Measurements from ENCODE around the gene CHRNB4. TPM values are rescaled to one million over a fixed set of nuclear protein-coding genes. Genes with fewer than 3 reads are reported as not detected.

CHRNB4 gene
- total and polyA plus RNA-seq, 9 donors: 0.12 to 1.0 (median 0.25) TPM; not detected in 5

DNA sequence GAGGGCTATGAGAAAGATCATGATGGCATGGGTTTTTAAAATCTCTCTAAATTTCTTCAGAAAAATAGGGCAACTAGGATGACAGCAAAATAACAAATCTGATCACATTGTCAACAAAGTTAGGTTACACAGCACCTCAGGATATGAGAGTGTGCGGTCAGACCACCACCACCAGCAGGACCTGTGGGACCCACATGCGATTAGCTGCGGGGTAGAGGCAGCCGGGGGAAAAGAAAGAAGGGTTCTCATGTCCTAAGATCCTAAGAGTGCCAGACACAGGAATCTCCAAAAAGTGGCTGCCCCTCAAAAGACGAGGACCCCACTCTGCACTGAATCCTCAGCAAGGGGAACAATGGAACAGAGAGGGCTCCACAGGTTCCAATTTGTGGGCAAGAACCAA lies 35.8 kb downstream of the CHRNB4 start:
- intact Hi-C loops (cut with DNase I): no loop called here
- 88 to 91% (median 91%) methylated on average over 5 of the region's 5 CpGs for WGBS, 3 donors
- no peak for DNase-seq
- H3K9me3 ChIP-seq: peaks cover 0 to 3% of the 10 kb centered on the region in 2 donors
- H3K36me3 ChIP-seq: no peaks in the 10 kb centered on the region
- no peak overlapping the region for H3K27ac ChIP-seq
- H3K4me1 ChIP-seq (ENCODE audit: insufficient read depth): no peaks in the 10 kb centered on the region
- no peaks in the 10 kb centered on the region for H3K27me3 ChIP-seq
- H3K4me3 ChIP-seq: no peak overlapping the region
- TF ChIP-seq POLR2A (IDR thresholded peaks at IDR 0.05) (no peak), EP300 (IDR thresholded peaks at IDR 0.05) (no peak)
- TF ChIP-seq, protein P1, sequence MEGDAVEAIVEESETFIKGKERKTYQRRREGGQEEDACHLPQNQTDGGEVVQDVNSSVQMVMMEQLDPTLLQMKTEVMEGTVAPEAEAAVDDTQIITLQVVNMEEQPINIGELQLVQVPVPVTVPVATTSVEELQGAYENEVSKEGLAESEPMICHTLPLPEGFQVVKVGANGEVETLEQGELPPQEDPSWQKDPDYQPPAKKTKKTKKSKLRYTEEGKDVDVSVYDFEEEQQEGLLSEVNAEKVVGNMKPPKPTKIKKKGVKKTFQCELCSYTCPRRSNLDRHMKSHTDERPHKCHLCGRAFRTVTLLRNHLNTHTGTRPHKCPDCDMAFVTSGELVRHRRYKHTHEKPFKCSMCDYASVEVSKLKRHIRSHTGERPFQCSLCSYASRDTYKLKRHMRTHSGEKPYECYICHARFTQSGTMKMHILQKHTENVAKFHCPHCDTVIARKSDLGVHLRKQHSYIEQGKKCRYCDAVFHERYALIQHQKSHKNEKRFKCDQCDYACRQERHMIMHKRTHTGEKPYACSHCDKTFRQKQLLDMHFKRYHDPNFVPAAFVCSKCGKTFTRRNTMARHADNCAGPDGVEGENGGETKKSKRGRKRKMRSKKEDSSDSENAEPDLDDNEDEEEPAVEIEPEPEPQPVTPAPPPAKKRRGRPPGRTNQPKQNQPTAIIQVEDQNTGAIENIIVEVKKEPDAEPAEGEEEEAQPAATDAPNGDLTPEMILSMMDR (IDR thresholded peaks at IDR 0.05): no peak

DNA sequence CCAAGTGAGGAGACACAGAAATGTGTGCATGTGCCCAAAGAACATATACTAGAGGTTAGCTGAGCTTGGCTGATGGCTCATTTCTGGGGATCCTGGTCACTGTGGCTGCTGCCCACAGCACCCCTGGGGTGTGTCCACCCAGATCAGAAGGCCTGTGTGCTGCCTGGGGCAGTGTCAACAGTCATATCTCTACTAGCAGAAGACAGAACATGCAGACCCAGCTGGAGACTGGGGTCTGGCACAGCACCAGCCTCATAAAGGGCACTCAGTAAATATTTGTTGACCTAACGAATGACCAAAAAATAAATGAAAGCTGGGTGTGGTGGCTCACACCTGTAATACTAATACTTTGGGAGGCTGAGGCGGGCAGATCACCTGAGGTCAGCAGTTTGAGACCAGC lies 36.6 kb downstream of the CHRNB4 start:
- Histone ChIP-seq H3K27ac (no peak overlapping the region), H3K36me3 (no peaks in the 10 kb centered on the region), H3K4me3 (no peak overlapping the region), H3K9me3 (peaks cover 0 to 3% of the 10 kb centered on the region in 2 donors), H3K4me1 (ENCODE audit: insufficient read depth) (no peaks in the 10 kb centered on the region), H3K27me3 (no peaks in the 10 kb centered on the region)
- no peak for DNase-seq
- 77 to 91% (median 89%) methylated on average over 2 of the region's 2 CpGs for WGBS, 3 donors
- TF ChIP-seq, protein P1 (IDR thresholded peaks at IDR 0.05): no peak
- TF ChIP-seq POLR2A (IDR thresholded peaks at IDR 0.05): no peak
- TF ChIP-seq EP300 (IDR thresholded peaks at IDR 0.05): no peak
- intact Hi-C loops (cut with DNase I): no loop called here

DNA sequence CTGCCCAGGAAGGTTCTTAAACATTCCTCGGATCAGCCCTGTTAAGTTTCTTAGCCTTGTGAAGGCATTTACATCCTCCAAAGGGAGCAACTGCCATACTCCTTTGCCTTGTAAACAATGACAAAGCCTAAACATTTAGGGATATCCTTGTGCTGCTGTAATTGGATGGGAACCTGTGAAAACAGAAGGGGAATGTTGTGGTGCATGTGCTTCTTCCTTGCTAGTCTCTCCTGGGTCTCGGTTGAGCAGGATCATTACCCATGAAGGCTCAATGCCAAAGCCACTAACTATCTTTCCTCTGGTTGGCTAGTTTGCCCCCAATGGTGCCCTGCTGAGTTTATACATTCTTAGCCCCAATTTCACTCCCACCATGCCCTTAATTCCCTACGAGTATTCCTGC lies 37.5 kb downstream of the CHRNB4 start:
- Histone ChIP-seq H3K27me3 (no peaks in the 10 kb centered on the region), H3K4me1 (ENCODE audit: insufficient read depth) (no peaks in the 10 kb centered on the region), H3K9me3 (peaks cover 0 to 3% of the 10 kb centered on the region in 2 donors), H3K27ac (no peak overlapping the region), H3K4me3 (no peak overlapping the region), H3K36me3 (no peaks in the 10 kb centered on the region)
- 53 to 65% (median 56%) methylated on average over 3 of the region's 3 CpGs for WGBS, 3 donors
- TF ChIP-seq EP300 (IDR thresholded peaks at IDR 0.05) (no peak), POLR2A (IDR thresholded peaks at IDR 0.05) (no peak)
- TF ChIP-seq, protein P1 (IDR thresholded peaks at IDR 0.05): no peak
- intact Hi-C loops (cut with DNase I): no loop called here
- DNase-seq: no peak

DNA sequence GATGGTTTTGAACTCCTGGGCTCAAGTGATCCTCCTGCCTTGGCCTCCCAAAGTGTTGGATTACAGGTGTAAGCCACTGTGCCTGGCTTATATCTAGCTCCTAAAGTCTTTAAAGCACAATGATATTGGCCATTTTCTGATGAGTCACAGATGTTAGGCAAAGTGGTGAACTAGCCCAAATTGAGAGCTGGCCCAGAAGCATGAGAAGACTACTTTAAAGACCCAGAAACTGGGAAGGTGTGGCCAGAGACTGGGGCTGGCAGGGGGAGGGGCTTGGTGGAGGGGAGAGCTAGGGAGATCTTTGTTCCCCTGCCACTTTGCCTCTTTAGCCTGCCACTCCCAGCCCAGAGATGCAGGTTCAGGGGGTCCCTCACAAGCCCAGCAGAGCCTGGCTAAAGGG lies 41.8 kb downstream of the CHRNB4 start:
- H3K36me3 ChIP-seq: no peaks in the 10 kb centered on the region
- H3K4me3 ChIP-seq: no peak overlapping the region
- H3K4me1 ChIP-seq (ENCODE audit: insufficient read depth): no peaks in the 10 kb centered on the region
- intact Hi-C loops (cut with DNase I): no loop called here
- H3K27me3 ChIP-seq: no peaks in the 10 kb centered on the region
- H3K27ac ChIP-seq: no peak overlapping the region
- DNase-seq: no peak
- no peaks in the 10 kb centered on the region for H3K9me3 ChIP-seq
- TF ChIP-seq POLR2A (IDR thresholded peaks at IDR 0.05) (no peak), EP300 (IDR thresholded peaks at IDR 0.05) (no peak)
- TF ChIP-seq, protein P1 (IDR thresholded peaks at IDR 0.05): no peak

DNA sequence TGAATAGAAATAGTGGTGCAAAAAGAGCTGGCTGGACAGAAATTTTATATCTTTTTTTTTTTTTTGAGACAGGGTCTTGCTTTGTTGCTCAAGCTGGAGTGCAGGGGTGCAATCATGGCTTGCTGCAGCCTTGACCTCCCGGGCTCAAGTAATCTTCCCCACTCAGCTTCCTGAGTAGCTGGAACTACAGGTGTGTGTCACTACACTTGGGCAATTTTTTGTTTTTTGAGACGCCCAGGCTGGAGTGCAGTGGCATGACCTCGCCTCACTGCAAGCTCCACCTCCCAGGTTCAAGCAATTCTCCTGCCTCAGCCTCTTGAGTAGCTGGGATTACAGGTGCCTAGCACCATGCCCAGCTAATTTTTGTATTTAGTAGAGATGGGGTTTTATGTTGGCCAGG lies 42.7 kb downstream of the CHRNB4 start:
- intact Hi-C loops (cut with DNase I): no loop called here
- TF ChIP-seq, protein P1 (IDR thresholded peaks at IDR 0.05): no peak
- TF ChIP-seq EP300 (IDR thresholded peaks at IDR 0.05) (no peak), POLR2A (IDR thresholded peaks at IDR 0.05) (no peak)
- 72 to 91% (median 76%) methylated on average over 3 of the region's 3 CpGs for WGBS, 3 donors

More for the DNA sequence above, 42.7 kb downstream of the CHRNB4 start:
- no peak for DNase-seq
- H3K36me3 ChIP-seq: no peaks in the 10 kb centered on the region
- no peaks in the 10 kb centered on the region for H3K4me1 ChIP-seq (ENCODE audit: insufficient read depth)
- no peak overlapping the region for H3K4me3 ChIP-seq
- no peaks in the 10 kb centered on the region for H3K9me3 ChIP-seq
- H3K27ac ChIP-seq: no peak overlapping the region
- no peaks in the 10 kb centered on the region for H3K27me3 ChIP-seq
